Activated B cell treated with CpG ODN at 0.5 μM for 24 hours (primary cell): ENCODE results near the gene PLCH1. TPM values are rescaled to one million over a fixed set of nuclear protein-coding genes. Genes with fewer than 3 reads are reported as not detected.

Source experiments
- ATAC-seq: fragments of 200-7000 bp; cut with Tn5 transposase; one replicate; pipeline ENCODE4 v1.10.0; 2021; ENCODE audit warnings: low read depth, mild to moderate bottlenecking, moderate library complexity
- CTCF ChIA-PET: fragments of 350-600 bp; sonication (Branson Sonifier 250); formaldehyde crosslinking; loops from one replicate; lab custom pipeline; 2021; ENCODE audit warnings: antibody characterized with exemption; lab: Charles Lee
- POLR2A ChIA-PET: fragments of 350-600 bp; sonication (Branson Sonifier 250); formaldehyde crosslinking; loops from one replicate; lab custom pipeline; 2021; ENCODE audit warnings: antibody characterized with exemption; lab: Charles Lee
- DNase-seq: peaks from one replicate; pipeline ENCODE4 v3.0.0; 2022
- H3K27ac Mint-ChIP-seq: one replicate; pipeline ENCODE4 v1.8.0; 2020; ENCODE audit warnings: mixed read lengths
- H3K27me3 Mint-ChIP-seq: one replicate; pipeline ENCODE4 v1.8.0; 2021; ENCODE audit warnings: mixed read lengths
- H3K36me3 Mint-ChIP-seq: one replicate; pipeline ENCODE4 v1.8.0; 2021; ENCODE audit warnings: low read depth, mixed read lengths
- H3K4me1 Mint-ChIP-seq: one replicate; pipeline ENCODE4 v1.8.0; 2021; ENCODE audit warnings: mixed read lengths
- H3K4me3 Mint-ChIP-seq: one replicate; pipeline ENCODE4 v1.8.0; 2020; ENCODE audit warnings: mild to moderate bottlenecking, mixed read lengths
- H3K9me3 Mint-ChIP-seq: one replicate; pipeline ENCODE4 v1.8.0; 2020; ENCODE audit warnings: mixed read lengths
- CTCF ChIP-seq: fragments of 200-600 bp; IDR thresholded peaks from one replicate; pipeline ENCODE4 v1.8.0; 2022; ENCODE audit warnings: antibody characterized with exemption, mild to moderate bottlenecking
- intact Hi-C: fragments of 100-400 bp; cut with micrococcal nuclease; formaldehyde crosslinking; loops from one replicate; pipeline ENCODE4 v1.15.1; 2024
- total RNA-seq: library from RNA; stranded (reverse); gene quantifications from 2 replicates; pipeline ENCODE4 v1.2.3, GENCODE V29; 2022

The PLCH1 gene
- total RNA-seq, 1 donor from 2014 or later: 0.27 TPM

GRCh38 chr3:155491696-155492095 lies 253.2 kb downstream of the PLCH1 start:
- H3K9me3 Mint-ChIP-seq: no peaks in the 10 kb centered on the region
- ATAC-seq (no peak), DNase-seq (no peak)
- H3K4me1 Mint-ChIP-seq: peaks cover 21% of the 10 kb centered on the region
- TF ChIP-seq CTCF: no peak
- ChIA-PET CTCF (no interaction called here), POLR2A (interaction anchor here (0.6 kb wide), 1 partner anchor 62 kb away, joined by 3 read pairs; no protein-coding TSS in a partner anchor)
- intact Hi-C loops: no loop called here
- no peaks in the 10 kb centered on the region for H3K36me3 Mint-ChIP-seq
- H3K27me3 Mint-ChIP-seq: no peaks in the 10 kb centered on the region
- H3K27ac Mint-ChIP-seq: no peak overlapping the region
- H3K4me3 Mint-ChIP-seq: no peak overlapping the region

GRCh38 chr3:155488671-155489070 lies 256.2 kb downstream of the PLCH1 start:
- H3K27me3 Mint-ChIP-seq: no peaks in the 10 kb centered on the region
- H3K36me3 Mint-ChIP-seq: no peaks in the 10 kb centered on the region
- ChIA-PET POLR2A (no interaction called here), CTCF (no interaction called here)
- peaks cover 3% of the 10 kb centered on the region for H3K4me1 Mint-ChIP-seq
- DNase-seq (no peak), ATAC-seq (no peak)
- no peaks in the 10 kb centered on the region for H3K9me3 Mint-ChIP-seq
- no peak for TF ChIP-seq CTCF
- H3K27ac Mint-ChIP-seq: no peak overlapping the region
- intact Hi-C loops: no loop called here
- H3K4me3 Mint-ChIP-seq: no peak overlapping the region

GRCh38 chr3:155485897-155486296 lies 259.0 kb downstream of the PLCH1 start:
- ChIA-PET CTCF (interaction anchor here (0.7 to 1.0 kb wide), 2 partner anchors 8 to 78 kb away, joined by 3 read pairs; no protein-coding TSS in a partner anchor), POLR2A (no interaction called here)
- H3K4me1 Mint-ChIP-seq: no peaks in the 10 kb centered on the region
- no peak overlapping the region for H3K27ac Mint-ChIP-seq
- TF ChIP-seq CTCF: no peak
- H3K27me3 Mint-ChIP-seq: no peaks in the 10 kb centered on the region
- DNase-seq: no peak
- no peak for ATAC-seq
- H3K36me3 Mint-ChIP-seq: no peaks in the 10 kb centered on the region
- H3K4me3 Mint-ChIP-seq: no peak overlapping the region
- intact Hi-C loops: no loop called here
- H3K9me3 Mint-ChIP-seq: no peaks in the 10 kb centered on the region

GRCh38 chr3:155481591-155481990 lies 263.3 kb downstream of the PLCH1 start:
- no peak for ATAC-seq
- Mint-ChIP-seq H3K4me3 (no peak overlapping the region), H3K27me3 (peaks cover 2% of the 10 kb centered on the region), H3K9me3 (peaks cover 8% of the 10 kb centered on the region), H3K4me1 (no peaks in the 10 kb centered on the region), H3K36me3 (no peaks in the 10 kb centered on the region), H3K27ac (no peak overlapping the region)
- ChIA-PET POLR2A (no interaction called here), CTCF (no interaction called here)
- intact Hi-C loops: no loop called here
- TF ChIP-seq CTCF: no peak
- DNase-seq: no peak

GRCh38 chr3:155481089-155481488 lies 263.8 kb downstream of the PLCH1 start:
- Mint-ChIP-seq H3K36me3 (no peaks in the 10 kb centered on the region), H3K4me1 (no peaks in the 10 kb centered on the region), H3K27me3 (peaks cover 2% of the 10 kb centered on the region), H3K4me3 (no peak overlapping the region), H3K27ac (no peak overlapping the region), H3K9me3 (peaks cover 8% of the 10 kb centered on the region)
- CTCF ChIA-PET: no interaction called here
- TF ChIP-seq CTCF: no peak
- POLR2A ChIA-PET: no interaction called here
- intact Hi-C loops: no loop called here
- no peak for ATAC-seq
- DNase-seq: no peak
